ENCODE data around the gene NOTCH2NLA. TPM values are rescaled to one million over a fixed set of nuclear protein-coding genes. Genes with fewer than 3 reads are reported as not detected.
"Not testable (repeated sequence)": the region's sequence is repeated elsewhere in the genome, so short reads cannot be mapped to it uniquely, and the experiment has no call there.

Gene NOTCH2NLA
- total RNA-seq, 1 donor from 2014 or later = 4.7 TPM

DNA sequence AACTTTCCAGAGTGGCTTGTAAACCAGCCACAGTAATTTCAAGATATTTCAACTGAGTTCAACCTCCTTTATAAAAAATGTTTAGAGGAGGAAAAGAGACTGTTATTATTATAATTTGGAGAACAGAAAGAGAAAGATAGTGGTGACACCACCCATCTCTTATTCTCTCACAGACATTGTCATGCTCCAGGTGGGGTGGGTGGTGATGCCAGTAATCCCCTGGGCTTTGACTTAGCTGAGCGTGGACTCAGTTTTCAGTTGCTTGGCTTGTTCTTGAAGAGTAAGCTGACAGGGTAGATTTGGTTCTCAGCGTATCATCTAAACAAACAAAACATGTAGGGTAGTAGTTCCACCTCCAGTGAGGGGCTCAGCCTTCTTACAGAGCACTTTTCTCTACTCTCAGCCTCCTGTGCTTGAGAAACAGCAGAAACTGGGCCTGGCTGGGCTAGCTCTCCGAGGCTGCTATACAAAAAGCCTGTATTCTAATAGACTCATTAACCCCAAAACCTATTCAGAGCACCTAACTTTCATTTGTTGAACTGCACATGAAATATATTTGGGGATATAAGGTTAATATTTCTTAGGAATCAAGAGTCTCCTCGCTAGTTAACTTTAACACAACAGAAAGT lies 25.9 kb upstream of the NOTCH2NLA start:
- H3K27ac Mint-ChIP-seq (ENCODE audit: unreplicated experiment); DNase-seq (ENCODE audit: low spot score); H3K4me3 Mint-ChIP-seq (ENCODE audit: unreplicated experiment); H3K27me3 Mint-ChIP-seq (ENCODE audit: unreplicated experiment); H3K36me3 Mint-ChIP-seq (ENCODE audit: low read depth, unreplicated experiment); H3K4me1 Mint-ChIP-seq (ENCODE audit: unreplicated experiment); H3K9me3 Mint-ChIP-seq (ENCODE audit: unreplicated experiment): not testable (repeated sequence)

GRCh38 chr1:146253249-146253855 lies 24.5 kb upstream of the NOTCH2NLA start:
- H3K27ac Mint-ChIP-seq (ENCODE audit: unreplicated experiment); DNase-seq (ENCODE audit: low spot score); H3K9me3 Mint-ChIP-seq (ENCODE audit: unreplicated experiment); H3K27me3 Mint-ChIP-seq (ENCODE audit: unreplicated experiment); H3K4me3 Mint-ChIP-seq (ENCODE audit: unreplicated experiment); H3K4me1 Mint-ChIP-seq (ENCODE audit: unreplicated experiment); H3K36me3 Mint-ChIP-seq (ENCODE audit: low read depth, unreplicated experiment): not testable (repeated sequence)

- not testable (repeated sequence) for DNase-seq (ENCODE audit: low spot score); H3K36me3 Mint-ChIP-seq (ENCODE audit: low read depth, unreplicated experiment); H3K27me3 Mint-ChIP-seq (ENCODE audit: unreplicated experiment); H3K4me3 Mint-ChIP-seq (ENCODE audit: unreplicated experiment); H3K4me1 Mint-ChIP-seq (ENCODE audit: unreplicated experiment); H3K27ac Mint-ChIP-seq (ENCODE audit: unreplicated experiment); H3K9me3 Mint-ChIP-seq (ENCODE audit: unreplicated experiment)
Observed at GRCh38 chr1:146251523-146251922, 22.7 kb upstream of the NOTCH2NLA start.

DNA sequence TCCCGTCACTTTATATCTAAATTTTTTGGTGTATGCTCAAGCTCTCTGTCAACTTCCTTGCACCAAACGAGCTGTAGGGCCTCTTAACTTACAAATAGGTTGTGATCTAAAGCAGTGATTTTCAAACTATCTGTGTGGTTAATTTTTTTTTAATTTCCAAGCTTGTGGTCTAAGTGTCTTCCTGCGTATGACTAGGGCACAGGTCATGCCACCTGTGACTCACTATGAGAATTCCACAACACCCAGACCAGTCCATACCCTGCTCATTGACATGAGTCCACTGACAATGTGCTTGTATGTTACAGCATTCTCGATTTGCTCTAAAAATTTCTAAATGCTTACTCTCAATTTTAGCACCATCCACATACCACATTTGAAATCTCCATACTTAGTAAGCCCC lies 19.8 kb upstream of the NOTCH2NLA start:
- H3K27me3 Mint-ChIP-seq (ENCODE audit: unreplicated experiment); H3K4me3 Mint-ChIP-seq (ENCODE audit: unreplicated experiment); DNase-seq (ENCODE audit: low spot score): not testable (repeated sequence)

DNA sequence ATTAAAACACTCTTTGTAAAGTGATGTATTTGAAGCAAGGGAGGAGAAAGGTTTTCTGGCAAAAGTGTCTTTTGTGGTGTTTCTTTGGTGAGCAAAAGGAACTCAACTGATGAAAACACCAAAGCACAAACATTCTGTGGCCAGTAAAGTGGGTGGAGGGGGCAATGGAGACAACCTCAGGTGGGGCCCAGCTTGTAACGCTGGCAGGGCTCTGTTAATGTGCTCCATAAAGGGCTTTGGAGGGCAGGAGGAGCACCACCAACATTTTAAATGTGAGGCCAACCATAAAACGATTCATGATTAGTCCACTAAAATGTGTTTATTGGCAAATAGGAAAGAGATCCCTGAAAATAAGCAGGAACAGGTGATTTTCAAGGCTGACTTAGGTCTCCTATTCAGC lies 7.8 kb upstream of the NOTCH2NLA start:
- not testable (repeated sequence) for H3K27ac Mint-ChIP-seq (ENCODE audit: unreplicated experiment); H3K9me3 Mint-ChIP-seq (ENCODE audit: unreplicated experiment); H3K4me1 Mint-ChIP-seq (ENCODE audit: unreplicated experiment); H3K27me3 Mint-ChIP-seq (ENCODE audit: unreplicated experiment); DNase-seq (ENCODE audit: low spot score); H3K36me3 Mint-ChIP-seq (ENCODE audit: low read depth, unreplicated experiment); H3K4me3 Mint-ChIP-seq (ENCODE audit: unreplicated experiment)

More for the DNA sequence above, 19.8 kb upstream of the NOTCH2NLA start:
- not testable (repeated sequence) for H3K36me3 Mint-ChIP-seq (ENCODE audit: low read depth, unreplicated experiment); H3K4me1 Mint-ChIP-seq (ENCODE audit: unreplicated experiment); H3K27ac Mint-ChIP-seq (ENCODE audit: unreplicated experiment); H3K9me3 Mint-ChIP-seq (ENCODE audit: unreplicated experiment)

DNA sequence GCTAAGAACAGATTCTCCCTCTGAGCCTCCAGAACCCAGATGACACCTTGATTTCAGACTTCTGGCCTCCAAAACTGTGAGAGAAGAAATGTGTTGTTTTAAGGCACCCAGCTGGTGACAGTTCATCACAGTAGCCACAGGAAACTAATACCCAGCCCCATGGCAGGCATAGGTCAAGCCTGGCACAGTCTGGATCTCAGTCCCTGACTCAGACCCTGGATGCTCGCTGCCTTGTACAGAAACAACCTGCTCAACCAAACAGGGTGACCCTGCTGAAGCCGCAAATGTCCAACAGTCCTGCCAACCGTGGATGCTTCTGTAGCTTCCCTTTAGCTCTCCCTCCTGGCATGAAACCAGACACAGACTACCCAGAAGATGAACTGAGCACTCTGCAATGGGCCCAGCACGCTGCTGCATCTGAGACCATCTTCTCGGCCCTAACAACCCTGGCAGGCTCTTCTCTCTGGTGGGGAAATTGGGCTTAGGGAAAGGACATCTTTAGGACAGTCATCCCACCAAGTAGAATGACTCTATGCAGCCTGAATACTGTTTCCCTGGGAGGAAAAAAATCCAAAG lies 7.3 kb upstream of the NOTCH2NLA start:
- DNase-seq (ENCODE audit: low spot score); H3K9me3 Mint-ChIP-seq (ENCODE audit: unreplicated experiment); H3K27me3 Mint-ChIP-seq (ENCODE audit: unreplicated experiment); H3K27ac Mint-ChIP-seq (ENCODE audit: unreplicated experiment); H3K4me1 Mint-ChIP-seq (ENCODE audit: unreplicated experiment); H3K4me3 Mint-ChIP-seq (ENCODE audit: unreplicated experiment); H3K36me3 Mint-ChIP-seq (ENCODE audit: low read depth, unreplicated experiment): not testable (repeated sequence)

DNA sequence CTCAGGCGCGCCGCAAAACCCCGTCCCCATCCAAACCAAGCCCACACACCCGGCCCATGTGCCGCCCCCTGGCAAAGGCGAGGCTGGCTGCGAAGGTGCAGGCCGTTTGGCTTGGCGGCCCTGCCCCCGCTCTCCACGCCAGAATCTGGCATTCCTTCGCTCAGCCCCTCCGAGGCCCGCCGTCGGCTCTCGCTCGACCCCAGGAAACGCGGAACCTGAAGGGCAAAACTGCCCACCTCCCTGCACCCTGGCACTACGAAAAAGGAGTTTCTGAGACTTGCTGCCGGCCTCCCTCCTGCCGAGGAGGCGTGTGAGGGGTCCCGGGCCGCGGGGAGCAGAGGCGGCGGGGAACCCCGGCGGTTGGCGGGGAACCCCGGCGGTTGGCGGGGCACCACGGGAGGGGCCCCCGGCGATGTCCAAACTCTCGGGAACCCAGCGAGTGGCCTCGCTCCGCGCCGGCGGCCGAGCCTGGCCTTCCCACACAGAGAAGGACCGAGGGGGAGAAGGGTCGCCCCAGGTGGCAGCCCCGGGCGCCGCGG lies 608 bp downstream of the NOTCH2NLA start:
- H3K4me1 Mint-ChIP-seq (ENCODE audit: unreplicated experiment); H3K36me3 Mint-ChIP-seq (ENCODE audit: low read depth, unreplicated experiment); H3K9me3 Mint-ChIP-seq (ENCODE audit: unreplicated experiment); H3K27me3 Mint-ChIP-seq (ENCODE audit: unreplicated experiment); H3K4me3 Mint-ChIP-seq (ENCODE audit: unreplicated experiment); H3K27ac Mint-ChIP-seq (ENCODE audit: unreplicated experiment): not testable (repeated sequence)
- peak; percentile 7 for DNase-seq (ENCODE audit: low spot score)

DNA sequence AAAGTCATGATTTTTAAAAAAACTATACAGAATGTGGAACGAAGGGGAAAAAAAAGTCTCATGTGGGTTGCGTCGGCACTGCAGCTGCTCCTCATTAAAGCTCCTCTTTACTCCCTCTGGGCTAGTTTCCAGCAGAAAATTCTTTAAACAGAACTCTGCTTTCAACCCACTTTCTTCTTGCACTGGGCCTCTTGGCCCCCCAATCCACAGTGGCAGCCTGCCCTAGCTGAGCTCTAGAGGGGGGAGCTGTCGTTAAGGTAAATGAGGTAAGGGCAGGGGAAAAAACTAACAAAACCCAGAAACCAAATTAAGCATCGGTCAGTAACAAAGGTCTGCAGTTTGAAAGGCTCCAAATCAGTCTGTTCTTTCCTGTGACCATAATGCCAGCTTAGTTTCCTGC lies 54.3 kb downstream of the NOTCH2NLA start:
- not testable (repeated sequence) for DNase-seq (ENCODE audit: low spot score); H3K36me3 Mint-ChIP-seq (ENCODE audit: low read depth, unreplicated experiment); H3K27me3 Mint-ChIP-seq (ENCODE audit: unreplicated experiment); H3K4me1 Mint-ChIP-seq (ENCODE audit: unreplicated experiment); H3K27ac Mint-ChIP-seq (ENCODE audit: unreplicated experiment); H3K9me3 Mint-ChIP-seq (ENCODE audit: unreplicated experiment); H3K4me3 Mint-ChIP-seq (ENCODE audit: unreplicated experiment)

GRCh38 chr1:146167740-146168139 lies 61.1 kb downstream of the NOTCH2NLA start:
- H3K9me3 Mint-ChIP-seq (ENCODE audit: unreplicated experiment); H3K27me3 Mint-ChIP-seq (ENCODE audit: unreplicated experiment); DNase-seq (ENCODE audit: low spot score); H3K4me1 Mint-ChIP-seq (ENCODE audit: unreplicated experiment); H3K27ac Mint-ChIP-seq (ENCODE audit: unreplicated experiment); H3K36me3 Mint-ChIP-seq (ENCODE audit: low read depth, unreplicated experiment); H3K4me3 Mint-ChIP-seq (ENCODE audit: unreplicated experiment): not testable (repeated sequence)

GRCh38 chr1:146167273-146167672 lies 61.5 kb downstream of the NOTCH2NLA start:
- not testable (repeated sequence) for H3K9me3 Mint-ChIP-seq (ENCODE audit: unreplicated experiment); H3K27me3 Mint-ChIP-seq (ENCODE audit: unreplicated experiment); H3K4me1 Mint-ChIP-seq (ENCODE audit: unreplicated experiment); DNase-seq (ENCODE audit: low spot score); H3K36me3 Mint-ChIP-seq (ENCODE audit: low read depth, unreplicated experiment); H3K4me3 Mint-ChIP-seq (ENCODE audit: unreplicated experiment); H3K27ac Mint-ChIP-seq (ENCODE audit: unreplicated experiment)

DNA sequence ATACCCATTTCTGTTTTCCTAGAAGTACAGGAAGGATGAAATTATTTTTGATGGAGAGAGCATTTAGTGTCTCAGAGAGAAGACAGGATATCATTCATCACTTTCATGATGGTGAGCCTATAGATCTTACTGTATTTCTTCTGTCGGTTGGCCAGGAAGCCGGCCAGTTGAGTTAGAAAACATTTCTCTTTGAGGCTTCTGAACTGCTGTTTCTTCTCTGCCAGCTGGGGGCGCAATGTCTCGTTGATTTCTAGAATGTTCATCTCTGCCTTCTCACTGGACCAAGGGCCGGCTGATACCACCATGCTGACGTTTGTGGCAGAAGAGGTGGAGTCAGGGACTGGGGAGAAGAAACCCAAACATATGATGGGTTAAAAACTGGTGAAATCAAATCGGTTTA lies 84.4 kb downstream of the NOTCH2NLA start, which contains the start of gene NBPF10:
Gene NBPF10 (minus strand): TSS at position 340 of the 400 bp plus-strand sequence. CDS start 35 bp downstream, at position 305.
- not testable (repeated sequence) for H3K27ac Mint-ChIP-seq (ENCODE audit: unreplicated experiment); H3K4me1 Mint-ChIP-seq (ENCODE audit: unreplicated experiment); H3K36me3 Mint-ChIP-seq (ENCODE audit: low read depth, unreplicated experiment); H3K4me3 Mint-ChIP-seq (ENCODE audit: unreplicated experiment); H3K9me3 Mint-ChIP-seq (ENCODE audit: unreplicated experiment); DNase-seq (ENCODE audit: low spot score); H3K27me3 Mint-ChIP-seq (ENCODE audit: unreplicated experiment)
